NCI-H2171 (cell line): Measurements from ENCODE around the gene VTI1A.
"Not testable (repeated sequence)": the region's sequence is repeated elsewhere in the genome, so short reads cannot be mapped to it uniquely, and the experiment has no call there.

Experiments
- DNase-seq: peaks from one replicate; lab custom pipeline; 2025; lab: John Stamatoyannopoulos, UW

The VTI1A gene

DNA sequence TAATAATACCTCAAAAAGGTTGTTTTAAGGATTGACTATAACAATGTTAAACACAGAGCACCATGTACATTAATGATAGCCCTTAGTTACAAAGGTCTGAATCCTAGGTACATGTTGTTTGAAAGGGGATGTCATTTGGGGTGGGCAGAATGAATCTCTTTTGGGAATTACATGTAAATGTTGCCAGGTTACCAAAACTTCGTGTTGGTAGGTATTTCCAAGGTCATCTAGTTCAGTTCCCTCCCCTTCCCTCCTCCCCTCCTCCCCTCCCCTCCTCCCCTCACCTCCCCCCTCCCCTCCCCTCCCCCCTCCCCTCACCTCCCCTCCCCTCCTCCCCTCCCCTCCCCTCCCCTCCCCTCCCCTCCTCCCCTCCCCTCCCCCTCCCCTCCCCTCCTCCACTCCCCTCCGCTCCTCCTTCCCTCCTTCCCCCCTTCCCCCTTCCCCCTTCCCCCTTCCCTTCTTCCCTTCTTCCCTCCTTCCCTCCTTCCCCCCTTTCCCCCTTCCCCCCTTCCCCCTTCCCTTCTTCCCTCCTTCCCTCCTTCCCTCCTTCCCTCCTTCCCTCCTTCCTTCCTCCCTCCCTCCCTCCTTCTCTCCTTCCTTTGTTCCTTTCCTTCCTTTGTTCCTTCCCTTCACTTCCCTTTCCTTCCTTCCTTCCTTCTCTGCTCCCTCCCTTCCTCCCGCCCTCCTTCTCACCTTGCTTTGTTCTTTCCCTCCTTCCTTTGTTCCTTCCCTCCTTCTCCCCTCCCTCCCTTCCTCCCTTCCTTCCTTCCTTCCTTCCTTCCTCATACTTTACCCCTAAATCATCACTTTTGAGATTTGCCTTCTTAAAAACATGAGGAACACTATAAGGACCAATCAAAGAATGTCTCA, 8.1 kb downstream of the VTI1A start:
- DNase-seq = no peak

DNA sequence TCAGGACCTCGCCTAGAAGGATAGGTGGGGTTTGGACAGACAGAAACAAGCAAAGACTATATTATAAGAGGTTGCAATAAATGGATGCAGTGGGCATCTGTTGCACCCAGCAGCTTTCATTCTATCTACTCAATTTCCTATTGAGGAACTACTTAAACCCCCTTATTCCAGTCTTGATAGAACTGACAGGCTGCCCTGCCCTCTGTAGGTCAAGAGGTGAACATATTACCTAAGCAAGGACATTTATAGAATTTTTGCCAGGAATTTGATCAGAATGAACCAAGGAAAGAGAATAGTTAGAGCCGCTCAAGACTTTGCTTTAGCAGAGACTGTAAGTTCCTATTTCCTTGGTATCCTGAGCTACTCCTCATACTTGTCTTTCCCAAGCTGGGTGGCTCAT, 9.5 kb downstream of the VTI1A start:
- DNase-seq = no peak

DNA sequence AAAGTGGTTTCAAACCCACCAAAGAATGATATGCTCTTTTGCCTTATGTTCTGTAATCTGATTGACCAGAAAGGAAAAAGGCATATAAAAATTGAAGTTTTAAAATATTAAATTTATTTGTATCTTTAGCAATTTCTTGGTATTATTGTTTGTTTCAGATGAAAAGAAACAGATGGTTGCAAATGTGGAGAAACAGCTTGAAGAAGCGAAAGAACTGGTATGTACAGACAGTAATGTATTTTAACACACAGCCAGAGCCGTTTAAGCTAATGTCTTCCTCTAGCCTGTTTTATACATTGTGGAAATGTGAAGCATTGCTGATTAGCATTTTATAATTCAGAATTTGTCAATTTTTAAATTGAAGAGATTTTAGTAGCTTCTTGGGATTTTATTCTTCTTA, 13.4 kb downstream of the VTI1A start:
- DNase-seq = no peak

DNA sequence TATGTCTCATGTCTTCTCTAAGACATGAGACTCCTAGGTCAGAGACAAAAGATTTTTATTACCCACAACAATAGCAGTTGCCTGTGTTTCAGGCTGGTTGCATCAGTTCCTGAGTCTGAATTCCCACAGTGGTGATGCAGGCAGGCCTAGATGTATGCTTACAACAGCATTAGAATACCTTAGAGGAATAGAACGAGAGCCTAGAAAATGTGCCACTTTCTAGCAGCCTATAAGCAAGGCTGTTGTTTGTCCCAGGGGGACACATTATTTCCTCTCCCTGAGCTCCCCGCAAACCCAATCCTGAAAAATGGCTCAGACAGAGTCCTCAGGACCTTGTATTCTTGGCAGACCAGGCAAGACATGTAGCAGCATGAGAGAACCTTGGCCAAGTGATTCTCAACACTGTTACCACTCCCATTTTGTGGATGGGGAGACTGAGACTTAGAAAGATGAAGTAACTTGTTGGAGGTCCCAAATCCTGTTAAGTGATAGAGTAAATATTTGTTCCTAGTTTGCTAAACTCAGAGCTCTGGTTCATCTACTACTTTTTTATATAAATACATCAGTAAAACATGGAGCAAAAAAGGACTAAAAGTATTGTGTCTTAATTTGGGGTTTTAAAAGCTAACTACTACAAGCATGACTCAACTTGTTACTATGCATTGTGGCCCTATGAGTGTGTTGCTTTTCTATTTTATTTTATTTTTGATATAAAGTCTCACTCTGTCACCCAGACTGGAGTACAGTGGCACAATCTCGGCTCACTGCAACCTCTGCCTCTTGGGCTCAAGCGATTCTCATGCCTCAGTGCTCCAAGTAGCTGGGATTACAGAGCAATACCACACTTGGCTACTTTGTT, 14.2 kb downstream of the VTI1A start:
- DNase-seq = no peak

DNA sequence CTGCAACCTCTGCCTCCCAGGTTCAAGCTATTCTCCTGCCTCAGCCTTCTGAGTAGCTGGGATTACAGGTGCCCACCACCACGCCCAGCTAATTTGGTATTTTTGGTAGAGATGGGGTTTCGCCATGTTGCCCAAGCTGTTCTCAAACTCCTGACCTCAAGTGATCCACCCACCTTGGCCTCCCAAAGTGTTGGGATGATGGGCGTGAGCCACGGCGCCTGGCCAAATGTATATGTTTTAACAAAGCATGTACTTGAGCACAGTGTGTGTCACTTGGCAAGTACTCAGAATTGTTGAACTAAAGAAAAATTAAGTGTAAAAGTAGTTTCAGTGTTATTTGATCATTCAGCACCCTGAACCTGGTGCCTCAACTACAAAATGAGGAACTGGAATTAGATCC, 17.1 kb downstream of the VTI1A start:
- DNase-seq = not testable (repeated sequence)

DNA sequence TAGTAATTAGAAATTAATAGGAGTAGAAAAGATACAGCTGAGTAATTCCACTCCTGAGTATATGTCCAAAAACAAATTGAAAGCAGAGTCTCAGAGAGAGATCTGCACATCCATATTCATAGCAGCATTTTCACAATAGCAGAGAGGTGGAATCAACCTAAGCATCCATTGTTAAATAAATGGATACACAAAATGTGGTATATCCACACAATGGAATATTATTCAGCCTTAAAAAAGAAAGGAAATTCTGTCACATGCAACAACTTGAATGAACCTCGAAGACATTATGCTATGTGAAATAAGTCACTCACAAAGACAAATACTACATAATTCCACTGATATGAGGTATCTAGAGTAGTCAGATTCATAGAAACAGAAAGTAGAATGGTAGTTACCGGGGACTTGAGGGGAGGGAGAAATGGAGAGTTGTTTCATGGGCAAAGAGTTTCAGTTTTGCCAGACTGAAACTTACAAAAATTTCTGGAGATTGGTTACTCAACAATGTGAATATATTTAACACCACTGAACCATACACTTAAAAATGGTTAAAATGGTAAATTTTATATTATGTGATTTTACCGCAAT, 18.4 kb downstream of the VTI1A start:
- DNase-seq = no peak

DNA sequence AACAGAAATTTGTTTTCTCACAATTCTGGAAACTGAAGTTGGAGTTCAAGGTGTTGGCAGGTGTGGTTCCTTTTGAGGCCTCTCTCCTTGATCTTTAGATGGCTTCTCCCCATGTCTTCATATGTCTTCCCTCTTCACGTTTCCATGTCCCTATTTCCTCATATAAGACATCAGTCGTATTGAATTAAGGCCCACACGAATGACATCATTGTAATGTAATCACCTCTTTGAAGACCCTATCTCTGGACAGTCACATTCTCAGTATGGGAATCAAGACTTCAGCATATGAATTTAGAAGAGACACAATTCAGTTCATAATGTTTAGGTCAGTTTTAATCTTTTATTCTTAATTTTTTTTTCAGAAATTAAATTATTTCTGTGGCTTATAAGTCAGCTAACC, 19.8 kb downstream of the VTI1A start:
- DNase-seq = no peak

DNA sequence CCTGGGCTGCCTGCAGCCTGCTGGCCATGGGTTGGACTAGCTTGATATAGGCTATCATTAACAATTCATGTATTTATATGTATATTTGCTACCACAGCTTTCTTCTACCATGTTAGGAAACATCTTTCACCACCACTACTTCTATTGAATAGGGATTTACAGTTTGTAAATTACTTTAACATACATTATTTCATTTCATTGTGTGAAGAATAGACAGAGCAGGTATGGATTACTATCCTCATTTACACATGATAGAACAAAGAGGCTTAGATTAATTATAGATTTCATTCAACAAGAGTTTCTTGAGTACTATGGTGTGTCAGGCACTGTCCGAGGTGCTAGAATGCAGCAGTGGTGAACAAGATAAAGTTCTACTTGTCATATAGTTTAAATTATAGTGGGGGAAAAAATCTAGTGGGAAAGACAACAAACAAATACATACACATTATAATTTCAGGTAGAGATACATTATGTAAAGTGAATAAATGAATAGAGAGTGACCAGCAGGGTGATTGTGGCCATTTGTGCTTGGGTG, 20.6 kb downstream of the VTI1A start:
- DNase-seq = no peak

DNA sequence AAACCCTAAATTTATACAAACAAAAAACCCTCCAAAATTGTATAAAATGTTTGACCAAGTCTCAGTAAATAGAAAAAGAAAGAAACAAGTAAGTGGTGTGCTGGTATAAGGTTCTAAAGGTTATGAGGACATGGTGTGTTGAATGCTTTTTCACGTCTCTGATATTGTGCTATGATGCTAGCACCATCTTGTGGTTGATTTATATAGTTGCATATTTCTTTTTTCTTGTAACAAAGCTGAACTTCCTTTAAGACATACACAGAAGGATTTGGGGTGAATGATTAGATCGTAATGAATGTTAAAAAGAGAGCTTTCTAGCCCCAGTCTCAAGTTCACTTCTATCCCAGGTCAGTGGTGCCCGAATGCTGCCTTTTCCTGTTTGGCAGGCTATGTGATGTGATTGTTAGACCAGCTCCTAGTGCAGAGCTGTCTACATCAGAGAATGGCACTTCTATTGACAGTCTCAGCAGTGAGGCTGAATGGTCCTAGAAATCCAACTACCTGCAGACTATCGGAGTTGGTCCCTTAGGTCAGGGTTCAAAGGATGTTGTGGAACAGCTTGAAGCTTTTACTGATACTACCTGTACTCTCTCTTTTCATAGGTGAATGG, 25.0 kb downstream of the VTI1A start:
- DNase-seq = no peak

DNA sequence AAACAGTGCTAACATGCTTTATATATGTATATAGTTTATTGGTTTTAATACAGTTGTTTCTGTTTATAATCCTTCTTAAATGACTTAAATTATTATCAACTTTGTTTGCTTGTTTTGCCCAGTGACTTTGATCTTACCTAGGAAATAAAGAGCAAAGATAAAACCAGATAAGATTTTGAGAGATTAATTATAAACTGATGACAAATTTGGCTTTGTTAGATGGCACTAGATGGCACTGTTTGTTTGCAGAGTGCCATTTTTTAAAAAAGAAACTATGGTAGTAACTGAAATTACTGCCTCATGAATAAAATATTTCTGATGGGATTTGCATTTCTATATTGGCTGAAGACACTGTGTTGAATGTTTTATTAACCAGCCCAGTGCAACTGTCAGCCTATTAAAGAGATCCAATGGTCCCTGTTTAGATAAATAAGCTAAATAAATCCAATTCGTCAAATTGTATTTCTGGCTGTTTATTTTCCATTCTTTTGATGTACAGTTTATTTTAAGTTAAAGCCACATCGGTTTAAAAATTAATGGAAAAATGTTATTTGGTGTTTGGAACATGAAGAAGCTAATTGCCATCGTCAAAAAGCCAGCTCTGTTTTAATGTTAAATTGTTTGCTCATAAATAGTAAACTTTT, 28.7 kb downstream of the VTI1A start:
- DNase-seq = no peak

DNA sequence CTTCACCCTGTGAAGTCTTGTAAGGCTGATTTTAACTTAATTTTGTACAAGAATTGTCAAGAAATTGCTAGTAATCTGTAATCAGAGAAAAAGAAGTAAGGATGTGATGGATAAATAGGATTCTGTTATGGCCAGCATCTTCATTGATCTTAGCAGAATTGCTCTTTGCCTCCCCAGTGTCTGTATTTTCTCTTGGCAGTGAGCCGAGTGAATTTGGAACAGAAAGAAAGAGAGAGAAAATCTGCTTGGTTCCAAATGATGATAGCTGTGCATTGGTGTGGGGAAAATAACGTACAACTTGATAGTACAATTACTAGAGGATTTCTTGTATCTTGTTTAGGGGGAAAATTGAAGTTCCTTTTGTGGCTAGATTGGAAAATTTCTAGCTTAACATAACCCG, 34.6 kb downstream of the VTI1A start:
- no peak for DNase-seq

DNA sequence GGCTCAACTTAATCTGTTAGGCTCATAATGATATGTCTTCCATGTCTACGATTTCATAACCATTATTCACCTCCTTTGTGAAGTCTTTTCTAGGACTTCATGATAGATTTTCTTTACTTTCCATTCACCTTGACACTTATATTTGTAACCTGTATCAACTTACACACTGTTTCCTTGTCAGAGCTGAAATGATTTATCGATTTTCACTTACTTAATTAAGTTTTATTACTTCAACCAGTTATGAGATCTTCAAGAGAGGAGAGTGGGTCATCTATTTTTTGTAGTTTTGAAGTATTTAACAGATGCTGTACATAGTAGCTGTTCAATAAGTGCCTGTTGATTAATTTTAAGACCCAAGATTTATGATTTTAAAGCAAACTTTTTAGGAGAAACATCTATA, 37.4 kb downstream of the VTI1A start:
- no peak for DNase-seq

DNA sequence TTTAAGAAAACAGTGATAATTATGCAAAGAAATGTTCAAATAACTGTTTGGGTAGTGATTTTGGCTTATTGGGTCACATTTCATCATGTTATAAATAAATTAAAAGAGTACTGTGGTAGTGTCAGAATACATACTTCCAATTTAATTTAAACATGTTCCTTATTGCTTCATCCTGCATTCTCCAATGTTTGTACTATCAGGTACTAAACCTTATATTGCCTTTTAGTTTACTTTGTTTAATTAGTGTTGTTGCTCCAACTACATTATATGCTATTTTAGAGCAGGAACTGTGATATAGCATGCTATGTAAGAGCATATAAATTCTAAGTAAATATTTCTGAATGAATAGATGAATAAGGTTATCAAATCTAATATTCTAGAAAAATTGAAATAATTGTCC, 40.9 kb downstream of the VTI1A start:
- no peak for DNase-seq

DNA sequence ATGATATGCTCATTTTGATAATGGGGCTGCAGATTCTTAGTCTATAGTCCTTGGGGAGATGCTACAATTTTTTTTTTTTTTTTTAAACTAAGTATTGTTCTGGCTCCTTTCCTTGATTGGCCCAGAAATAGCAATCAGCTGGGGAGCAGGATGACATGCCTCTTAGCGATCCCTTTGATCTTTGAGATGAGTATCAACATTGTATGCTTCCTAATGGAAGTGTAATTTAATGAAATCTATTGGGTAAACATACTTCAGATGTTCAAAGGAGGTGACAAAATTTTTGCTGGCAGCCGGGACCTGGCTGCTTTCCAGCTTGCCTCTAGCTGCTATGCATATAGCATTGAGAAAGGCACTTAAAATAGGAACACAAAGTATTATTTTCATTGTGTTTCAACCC, 43.5 kb downstream of the VTI1A start:
- DNase-seq = no peak

DNA sequence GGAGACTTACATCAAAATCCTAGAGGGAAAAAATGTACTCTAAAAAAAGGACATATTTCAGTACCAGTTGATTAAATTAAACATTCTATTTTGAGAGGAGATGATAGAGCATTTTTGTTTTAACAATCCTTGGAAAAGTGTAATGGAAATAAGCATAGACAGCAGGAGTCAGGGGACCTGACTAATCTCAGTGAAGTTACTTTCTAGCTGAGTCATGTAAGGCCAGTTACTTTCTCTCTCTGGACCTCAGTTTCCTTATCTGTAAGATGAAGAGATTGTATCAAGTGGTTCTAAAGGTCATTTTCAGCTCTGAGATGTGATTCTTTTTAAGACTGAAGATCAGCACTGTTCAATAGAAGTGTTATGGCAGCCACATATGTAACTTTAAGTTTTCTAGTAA, 44.1 kb downstream of the VTI1A start:
- no peak for DNase-seq

DNA sequence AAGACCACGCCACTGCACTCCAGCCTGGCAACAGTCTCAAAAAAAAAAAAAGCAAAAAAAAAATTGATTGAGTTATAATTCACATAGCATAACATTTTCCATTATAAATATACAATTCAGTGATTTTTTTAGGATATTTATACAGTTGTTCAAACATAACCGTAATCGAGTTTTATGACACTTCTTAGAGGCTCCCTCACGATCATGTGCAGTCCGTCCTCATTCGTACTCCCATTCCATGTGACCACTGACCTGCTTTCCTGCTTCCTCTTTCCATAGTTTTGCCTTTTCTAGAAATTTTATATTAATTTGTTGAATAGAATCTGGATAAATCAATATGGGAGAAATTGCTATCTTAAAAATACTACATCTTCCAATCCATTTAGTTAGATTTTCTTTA, 45.7 kb downstream of the VTI1A start:
- DNase-seq = no peak

DNA sequence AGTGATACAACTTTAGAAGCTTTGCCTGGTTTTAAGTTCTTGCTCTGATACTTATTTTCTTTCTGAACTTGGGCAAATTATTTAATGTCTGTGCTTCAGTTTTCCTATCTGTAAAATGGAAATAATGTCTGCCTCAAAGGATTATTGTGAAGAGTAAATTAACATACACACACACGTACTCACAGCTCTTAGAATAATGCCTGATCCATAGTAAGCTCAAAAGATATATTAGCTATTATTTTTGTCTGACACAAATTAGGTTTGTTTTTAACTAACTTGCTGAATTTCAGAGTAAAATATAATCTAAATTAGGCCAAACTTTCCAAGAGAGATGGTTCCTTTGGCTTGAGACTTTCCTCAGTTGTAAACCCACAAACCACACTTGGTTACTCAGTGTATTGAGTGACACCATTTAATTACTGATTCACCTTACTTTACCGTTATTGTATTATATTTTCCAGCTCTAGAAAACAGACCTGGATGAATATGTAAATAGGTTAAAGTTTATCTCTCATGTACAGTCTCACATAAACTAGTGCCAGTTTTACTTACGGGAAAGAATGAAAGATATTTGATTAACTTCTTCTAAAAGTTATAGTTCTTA, 50.4 kb downstream of the VTI1A start:
- no peak for DNase-seq

DNA sequence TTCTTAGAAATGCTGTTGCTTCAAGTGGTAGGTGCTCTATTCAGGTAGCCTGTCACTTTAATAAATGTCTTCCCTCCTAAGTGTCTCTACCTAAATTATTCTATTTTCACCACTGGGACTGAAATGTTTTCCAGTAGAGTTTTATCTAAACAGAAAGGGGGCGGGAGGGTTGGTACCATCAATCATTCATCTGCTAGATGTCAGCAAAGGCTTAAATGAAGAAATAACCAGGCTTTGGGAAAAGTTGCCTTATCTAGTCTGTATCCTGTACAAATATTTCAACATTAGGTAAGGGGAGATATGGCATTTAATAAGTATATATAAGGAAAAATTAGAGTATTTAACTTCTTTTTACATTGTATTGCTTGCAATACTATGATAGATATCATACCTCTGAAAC, 51.8 kb downstream of the VTI1A start:
- no peak for DNase-seq

DNA sequence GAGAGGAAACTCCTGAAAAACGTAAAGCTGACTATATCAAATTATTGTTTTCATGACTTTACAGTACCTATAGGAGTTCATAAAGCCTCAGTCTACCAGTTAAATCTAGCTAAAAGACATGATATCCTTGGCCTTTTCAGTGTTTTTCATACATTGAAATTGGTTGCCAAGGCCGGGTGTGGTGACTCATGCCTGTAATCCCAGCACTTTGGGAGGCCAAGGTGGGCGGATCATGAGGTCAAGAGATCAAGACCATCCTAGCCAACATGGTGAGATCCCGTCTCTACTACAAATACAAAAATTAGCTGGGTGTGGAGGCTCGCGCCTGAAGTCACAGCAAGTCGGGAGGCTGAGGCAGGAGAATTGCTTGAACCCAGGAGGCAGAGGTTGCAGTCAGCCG, 53.0 kb downstream of the VTI1A start:
- DNase-seq = not testable (repeated sequence)

DNA sequence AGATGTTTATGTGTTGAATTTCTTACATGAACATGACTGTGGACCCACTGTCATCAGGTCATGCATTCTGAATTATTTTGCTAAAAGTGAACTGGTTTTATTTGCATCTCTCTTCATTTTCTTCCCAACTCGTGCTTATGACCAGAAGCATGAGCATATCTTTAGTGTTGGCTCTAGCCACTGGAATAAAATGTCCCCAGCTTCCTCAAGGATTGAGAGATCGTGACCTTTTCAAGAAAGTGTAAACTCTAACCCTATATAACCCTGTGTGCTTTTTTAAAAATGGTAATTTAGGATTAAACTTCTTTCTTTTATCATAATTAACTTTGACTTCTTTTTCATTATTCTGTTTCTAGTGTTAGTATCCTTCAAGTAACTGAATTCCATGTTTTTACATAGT, 55.5 kb downstream of the VTI1A start:
- no peak for DNase-seq

DNA sequence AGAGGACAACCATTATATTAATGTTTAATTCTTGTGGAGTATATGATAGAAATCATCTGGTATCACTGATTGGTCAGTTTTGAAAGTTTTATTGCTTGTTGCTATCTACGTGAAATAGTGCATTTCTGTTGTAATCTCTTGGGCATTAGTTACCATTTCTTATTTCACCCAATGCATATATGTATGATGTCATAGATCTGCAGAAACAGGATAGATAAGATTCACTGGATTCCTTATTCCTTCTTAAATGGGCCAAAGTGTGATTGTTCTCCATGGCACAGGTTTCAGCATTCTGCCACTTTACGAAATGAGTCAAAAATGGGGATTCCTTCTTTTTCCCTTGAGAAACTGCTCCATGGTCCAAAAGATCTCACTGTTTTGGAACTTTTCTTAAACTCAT, 56.6 kb downstream of the VTI1A start:
- DNase-seq = no peak
